ENCODE measurements around the gene FRMPD1.
"Not testable (repeated sequence)": the region's sequence is repeated elsewhere in the genome, so short reads cannot be mapped to it uniquely, and the experiment has no call there.

Gene FRMPD1

GRCh38 chr9:37746448-37747270 is 95.9 kb downstream of the FRMPD1 start:
- DNase-seq: no peak

GRCh38 chr9:37747271-37747753 is 96.6 kb downstream of the FRMPD1 start:
- DNase-seq: peak; percentile 58

- no peak for DNase-seq
Measured at GRCh38 chr9:37749129-37749528, 98.4 kb downstream of the FRMPD1 start.

- DNase-seq: no peak
Measured at GRCh38 chr9:37751186-37751585, 100.4 kb downstream of the FRMPD1 start.

- not testable (repeated sequence) for DNase-seq
Measured at GRCh38 chr9:37751704-37752103, 101.0 kb downstream of the FRMPD1 start.

GRCh38 chr9:37752112-37752511 is 101.4 kb downstream of the FRMPD1 start:
- DNase-seq: not testable (repeated sequence)

- no peak for DNase-seq
Measured at GRCh38 chr9:37752642-37753488, 102.1 kb downstream of the FRMPD1 start.

- DNase-seq: peak; percentile 63
Measured at GRCh38 chr9:37753489-37754190, 102.9 kb downstream of the FRMPD1 start, which contains the start of gene TRMT10B. TSS of gene TRMT10B (plus strand) at chr9:37753805. CDS start at chr9:37761932, 8,127 bp downstream.

- no peak for DNase-seq
Measured at GRCh38 chr9:37758747-37759146, 108.0 kb downstream of the FRMPD1 start.

- no peak for DNase-seq
Measured at GRCh38 chr9:37760416-37761161, 109.8 kb downstream of the FRMPD1 start.

GRCh38 chr9:37761511-37761910 is 110.8 kb downstream of the FRMPD1 start:
- no peak for DNase-seq

GRCh38 chr9:37765263-37765662 is 114.5 kb downstream of the FRMPD1 start:
- DNase-seq: not testable (repeated sequence)

GRCh38 chr9:37769306-37769705 is 118.6 kb downstream of the FRMPD1 start:
- DNase-seq: no peak

- no peak for DNase-seq
Measured at GRCh38 chr9:37769995-37770394, 119.2 kb downstream of the FRMPD1 start.

GRCh38 chr9:37775216-37775919 is 124.6 kb downstream of the FRMPD1 start:
- no peak for DNase-seq

- DNase-seq: no peak
Measured at GRCh38 chr9:37776328-37776727, 125.6 kb downstream of the FRMPD1 start.

- DNase-seq: no peak
Measured at GRCh38 chr9:37778534-37778933, 127.8 kb downstream of the FRMPD1 start.

- no peak for DNase-seq
Measured at GRCh38 chr9:37784291-37784615, 133.5 kb downstream of the FRMPD1 start.

- DNase-seq: peak; percentile 88
Measured at GRCh38 chr9:37784616-37785483, 134.1 kb downstream of the FRMPD1 start, which contains the start of gene EXOSC3. TSS of gene EXOSC3 (minus strand) at chr9:37785064. CDS start at chr9:37785044, 20 bp downstream.

- DNase-seq: no peak
Measured at GRCh38 chr9:37787059-37787458, 136.3 kb downstream of the FRMPD1 start.

- peak; percentile 59 for DNase-seq
Measured at GRCh38 chr9:37788332-37788731, 137.6 kb downstream of the FRMPD1 start.
